WTC11 (cell line): ENCODE measurements around the gene KRT76. TPM values are rescaled to one million over a fixed set of nuclear protein-coding genes. Genes with fewer than 3 reads are reported as not detected.

Experiments
- ATAC-seq: fragments of 200-7000 bp; cut with Tn5 transposase; 2 replicates; pipeline ENCODE4 v1.10.0; 2021; ENCODE audit warnings: mild to moderate bottlenecking, moderate library complexity
- CTCF ChIA-PET: fragments of 300-600 bp; sonication (Branson Sonifier 250); formaldehyde crosslinking; loops from one replicate; lab custom pipeline; 2021; ENCODE audit warnings: antibody characterized with exemption; lab: Charles Lee
- POLR2A ChIA-PET: fragments of 350-600 bp; sonication (Branson Sonifier 250); formaldehyde crosslinking; loops from one replicate; lab custom pipeline; 2021; ENCODE audit warnings: antibody characterized with exemption; lab: Charles Lee
- DNase-seq: peaks from one replicate; pipeline ENCODE4 v3.0.0; 2021; ENCODE audit warnings: low spot score
- H3K27ac Mint-ChIP-seq: 2 replicates; pipeline ENCODE4 v1.8.0; 2021; ENCODE audit warnings: mixed read lengths
- H3K27me3 Mint-ChIP-seq: 2 replicates; pipeline ENCODE4 v1.8.0; 2021; ENCODE audit warnings: low read depth, mild to moderate bottlenecking, moderate library complexity, mixed read lengths
- H3K36me3 Mint-ChIP-seq: 2 replicates; pipeline ENCODE4 v1.8.0; 2021; ENCODE audit warnings: mixed read lengths
- H3K4me1 Mint-ChIP-seq: 2 replicates; pipeline ENCODE4 v1.8.0; 2022; ENCODE audit warnings: mixed read lengths
- H3K4me3 Mint-ChIP-seq: 2 replicates; pipeline ENCODE4 v1.8.0; 2021; ENCODE audit warnings: mild to moderate bottlenecking, moderate library complexity, mixed read lengths
- H3K9me3 Mint-ChIP-seq: 2 replicates; pipeline ENCODE4 v1.8.0; 2021; ENCODE audit warnings: mixed read lengths
- ARID4B ChIP-seq: sonication (generic); formaldehyde crosslinking; IDR thresholded peaks from 2 replicates; pipeline ENCODE4 v1.8.0; 2023; ENCODE audit warnings: missing genetic modification reagents, mild to moderate bottlenecking, borderline replicate concordance
- HMGA2 ChIP-seq: fragments of 250-450 bp; sonication (Bioruptor Pico); IDR thresholded peaks from 2 replicates; pipeline ENCODE4 v1.4.0; 2021; ENCODE audit warnings: mild to moderate bottlenecking, moderate library complexity
- NR2C2 ChIP-seq: sonication (generic); formaldehyde crosslinking; IDR thresholded peaks from 2 replicates; pipeline ENCODE4 v1.8.0; 2022; ENCODE audit warnings: mild to moderate bottlenecking, missing genetic modification reagents
- NR3C1 ChIP-seq: sonication (generic); formaldehyde crosslinking; conservative IDR thresholded peaks from 2 replicates; pipeline ENCODE4 v1.8.1; 2023; ENCODE audit warnings: low read depth, mild to moderate bottlenecking, missing genetic modification reagents
- PRRX2 ChIP-seq: fragments of 250-450 bp; sonication (Bioruptor Pico); IDR thresholded peaks from 2 replicates; pipeline ENCODE4 v1.8.0; 2021; ENCODE audit warnings: mild to moderate bottlenecking
- RORB ChIP-seq: fragments of 250-450 bp; sonication (Bioruptor Pico); IDR thresholded peaks from 2 replicates; pipeline ENCODE4 v1.9.0; 2021; ENCODE audit warnings: mild to moderate bottlenecking
- TCF7 ChIP-seq: sonication (generic); formaldehyde crosslinking; IDR thresholded peaks from 2 replicates; pipeline ENCODE4 v1.8.0; 2022; ENCODE audit warnings: mild to moderate bottlenecking, low read depth, missing genetic modification reagents, moderate library complexity
- ZNF138 ChIP-seq: sonication (generic); formaldehyde crosslinking; conservative IDR thresholded peaks from 2 replicates; pipeline ENCODE4 v1.8.1; 2022; ENCODE audit warnings: mild to moderate bottlenecking, moderate library complexity, missing genetic modification reagents
- ZNF232 ChIP-seq: sonication (generic); formaldehyde crosslinking; IDR thresholded peaks from 2 replicates; pipeline ENCODE4 v1.8.0; 2022; ENCODE audit warnings: mild to moderate bottlenecking, missing genetic modification reagents
- ZNF317 ChIP-seq: sonication (generic); formaldehyde crosslinking; IDR thresholded peaks from 2 replicates; pipeline ENCODE4 v1.8.1; 2023; ENCODE audit warnings: low read depth, mild to moderate bottlenecking, moderate library complexity, missing genetic modification reagents, borderline replicate concordance
- ZNF532 ChIP-seq: fragments of 250-450 bp; sonication (Bioruptor Pico); IDR thresholded peaks from 2 replicates; pipeline ENCODE4 v1.9.0; 2021; ENCODE audit warnings: mild to moderate bottlenecking, borderline replicate concordance
- ZSCAN18 ChIP-seq: fragments of 250-450 bp; sonication (Bioruptor Pico); IDR thresholded peaks from 2 replicates; pipeline ENCODE4 v2.1.2; 2022; ENCODE audit warnings: mild to moderate bottlenecking, moderate library complexity
- total RNA-seq: library from RNA; stranded (reverse); gene quantifications from 3 replicates; pipeline ENCODE4 v1.2.3, GENCODE V29; 2021
- TF ChIP-seq, protein P1 (sequence below): sonication (generic); formaldehyde crosslinking; IDR thresholded peaks from 2 replicates; pipeline ENCODE4 v1.8.0; 2022; ENCODE audit warnings: missing genetic modification reagents
- TF ChIP-seq, protein P2 (sequence below): fragments of 250-450 bp; sonication (Bioruptor Pico); IDR thresholded peaks from 2 replicates; pipeline ENCODE4 v1.9.0; 2021; ENCODE audit warnings: mild to moderate bottlenecking

KRT76 gene
- total RNA-seq, 1 experiment from 2014 or later: not detected

- Mint-ChIP-seq H3K9me3 (0 out of 2 replicates have a peak, but pooled peaks cover 3% of the 10 kb centered on the region), H3K4me1 (peaks cover 14% of the 10 kb centered on the region), H3K27me3 (peaks cover 9% of the 10 kb centered on the region), H3K27ac (no peak overlapping the region), H3K36me3 (no peaks in the 10 kb centered on the region), H3K4me3 (no peak overlapping the region)
- DNase-seq (no peak), ATAC-seq (no peak)
- CTCF ChIA-PET: interaction anchor here (0.6 to 2.0 kb wide), 2 partner anchors 102 to 516 kb away, joined by 3 to 4 read pairs; no protein-coding TSS in a partner anchor
- POLR2A ChIA-PET: no interaction called here
- TF ChIP-seq ZNF232 (CRISPR knock-in tag) (no peak), ZNF138 (CRISPR knock-in tag) (no peak), ARID4B (CRISPR knock-in tag) (no peak), HMGA2 (no peak), RORB (CRISPR knock-in tag) (no peak)
These were observed 17.6 kb upstream of the KRT76 start for GRCh38 chr12:52794479-52795331.

GRCh38 chr12:52792185-52793029 lies 15.3 kb upstream of the KRT76 start:
- no peaks in the 10 kb centered on the region for H3K36me3 Mint-ChIP-seq
- DNase-seq: no peak
- ATAC-seq: no peak
- 0 out of 2 replicates have a peak, but pooled peaks cover 3% of the 10 kb centered on the region for H3K9me3 Mint-ChIP-seq
- H3K4me1 Mint-ChIP-seq: peaks cover 7% of the 10 kb centered on the region
- H3K27me3 Mint-ChIP-seq: peaks cover 11% of the 10 kb centered on the region
- POLR2A ChIA-PET: no interaction called here
- H3K4me3 Mint-ChIP-seq: no peak overlapping the region
- CTCF ChIA-PET: interaction anchor here (5.8 kb wide), 1 partner anchor 78 kb away, joined by 25 read pairs; no protein-coding TSS in a partner anchor
- H3K27ac Mint-ChIP-seq: no peak overlapping the region
- TF ChIP-seq NR2C2 (CRISPR knock-in tag): no peak
- no peak for TF ChIP-seq ZNF232 (CRISPR knock-in tag)
- no peak for TF ChIP-seq NR3C1 (CRISPR knock-in tag)
- TF ChIP-seq ZSCAN18 (CRISPR knock-in tag): no peak
- no peak for TF ChIP-seq ZNF532
- TF ChIP-seq, protein P1, sequence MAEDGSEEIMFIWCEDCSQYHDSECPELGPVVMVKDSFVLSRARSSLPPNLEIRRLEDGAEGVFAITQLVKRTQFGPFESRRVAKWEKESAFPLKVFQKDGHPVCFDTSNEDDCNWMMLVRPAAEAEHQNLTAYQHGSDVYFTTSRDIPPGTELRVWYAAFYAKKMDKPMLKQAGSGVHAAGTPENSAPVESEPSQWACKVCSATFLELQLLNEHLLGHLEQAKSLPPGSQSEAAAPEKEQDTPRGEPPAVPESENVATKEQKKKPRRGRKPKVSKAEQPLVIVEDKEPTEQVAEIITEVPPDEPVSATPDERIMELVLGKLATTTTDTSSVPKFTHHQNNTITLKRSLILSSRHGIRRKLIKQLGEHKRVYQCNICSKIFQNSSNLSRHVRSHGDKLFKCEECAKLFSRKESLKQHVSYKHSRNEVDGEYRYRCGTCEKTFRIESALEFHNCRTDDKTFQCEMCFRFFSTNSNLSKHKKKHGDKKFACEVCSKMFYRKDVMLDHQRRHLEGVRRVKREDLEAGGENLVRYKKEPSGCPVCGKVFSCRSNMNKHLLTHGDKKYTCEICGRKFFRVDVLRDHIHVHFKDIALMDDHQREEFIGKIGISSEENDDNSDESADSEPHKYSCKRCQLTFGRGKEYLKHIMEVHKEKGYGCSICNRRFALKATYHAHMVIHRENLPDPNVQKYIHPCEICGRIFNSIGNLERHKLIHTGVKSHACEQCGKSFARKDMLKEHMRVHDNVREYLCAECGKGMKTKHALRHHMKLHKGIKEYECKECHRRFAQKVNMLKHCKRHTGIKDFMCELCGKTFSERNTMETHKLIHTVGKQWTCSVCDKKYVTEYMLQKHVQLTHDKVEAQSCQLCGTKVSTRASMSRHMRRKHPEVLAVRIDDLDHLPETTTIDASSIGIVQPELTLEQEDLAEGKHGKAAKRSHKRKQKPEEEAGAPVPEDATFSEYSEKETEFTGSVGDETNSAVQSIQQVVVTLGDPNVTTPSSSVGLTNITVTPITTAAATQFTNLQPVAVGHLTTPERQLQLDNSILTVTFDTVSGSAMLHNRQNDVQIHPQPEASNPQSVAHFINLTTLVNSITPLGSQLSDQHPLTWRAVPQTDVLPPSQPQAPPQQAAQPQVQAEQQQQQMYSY (CRISPR knock-in tag): no peak
- TF ChIP-seq HMGA2: no peak
- TF ChIP-seq TCF7 (CRISPR knock-in tag): no peak
- no peak for TF ChIP-seq ZNF317 (CRISPR knock-in tag)
- TF ChIP-seq PRRX2: no peak
- TF ChIP-seq, protein P2, sequence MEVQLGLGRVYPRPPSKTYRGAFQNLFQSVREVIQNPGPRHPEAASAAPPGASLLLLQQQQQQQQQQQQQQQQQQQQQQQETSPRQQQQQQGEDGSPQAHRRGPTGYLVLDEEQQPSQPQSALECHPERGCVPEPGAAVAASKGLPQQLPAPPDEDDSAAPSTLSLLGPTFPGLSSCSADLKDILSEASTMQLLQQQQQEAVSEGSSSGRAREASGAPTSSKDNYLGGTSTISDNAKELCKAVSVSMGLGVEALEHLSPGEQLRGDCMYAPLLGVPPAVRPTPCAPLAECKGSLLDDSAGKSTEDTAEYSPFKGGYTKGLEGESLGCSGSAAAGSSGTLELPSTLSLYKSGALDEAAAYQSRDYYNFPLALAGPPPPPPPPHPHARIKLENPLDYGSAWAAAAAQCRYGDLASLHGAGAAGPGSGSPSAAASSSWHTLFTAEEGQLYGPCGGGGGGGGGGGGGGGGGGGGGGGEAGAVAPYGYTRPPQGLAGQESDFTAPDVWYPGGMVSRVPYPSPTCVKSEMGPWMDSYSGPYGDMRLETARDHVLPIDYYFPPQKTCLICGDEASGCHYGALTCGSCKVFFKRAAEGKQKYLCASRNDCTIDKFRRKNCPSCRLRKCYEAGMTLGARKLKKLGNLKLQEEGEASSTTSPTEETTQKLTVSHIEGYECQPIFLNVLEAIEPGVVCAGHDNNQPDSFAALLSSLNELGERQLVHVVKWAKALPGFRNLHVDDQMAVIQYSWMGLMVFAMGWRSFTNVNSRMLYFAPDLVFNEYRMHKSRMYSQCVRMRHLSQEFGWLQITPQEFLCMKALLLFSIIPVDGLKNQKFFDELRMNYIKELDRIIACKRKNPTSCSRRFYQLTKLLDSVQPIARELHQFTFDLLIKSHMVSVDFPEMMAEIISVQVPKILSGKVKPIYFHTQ (CRISPR knock-in tag): no peak
